T47D (cell line): ENCODE results near the gene WDR86.

Source experiments
- DNase-seq, 2 experiments: peaks; one replicate each; pipeline versions ENCODE4 v3.0.0 to v3.0.0-alpha.2; 2011 to 2012; ENCODE audit warnings: low read depth in 1 of 2, low spot score in 1 of 2
- JUND ChIP-seq: IDR thresholded peaks from 2 replicates; pipeline ENCODE4 v1.6.1; 2012; ENCODE audit warnings: low read depth
- in situ Hi-C: cut with HindIII; loops from 2 replicates; pipeline ENCODE4 v1.10.0; 2016; ENCODE audit warnings: low sequenced_read_pairs, low pct_unique_long_range_greater_than_20kb

WDR86 gene

DNA sequence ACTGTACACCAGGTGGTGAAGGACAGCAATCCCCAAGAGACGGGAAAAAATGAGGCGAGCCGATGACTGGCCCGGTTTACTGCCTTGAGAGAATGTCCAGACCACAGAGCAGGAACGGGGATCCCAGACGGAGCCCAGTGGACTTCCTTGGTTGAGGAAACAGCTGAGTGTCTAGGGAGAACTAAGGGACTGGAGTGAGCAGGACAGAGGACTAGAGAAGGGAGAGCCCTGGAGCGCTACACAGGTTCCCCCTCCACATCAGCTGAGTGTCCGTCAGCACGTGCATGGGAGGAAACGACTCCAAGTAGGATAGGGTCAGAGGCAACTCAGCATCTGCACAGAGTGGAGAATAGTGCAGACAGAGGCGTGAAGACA, 7.1 kb upstream of the WDR86 start:
- no peak for TF ChIP-seq JUND
- in situ Hi-C loops = no loop called here
- DNase-seq = no peak

DNA sequence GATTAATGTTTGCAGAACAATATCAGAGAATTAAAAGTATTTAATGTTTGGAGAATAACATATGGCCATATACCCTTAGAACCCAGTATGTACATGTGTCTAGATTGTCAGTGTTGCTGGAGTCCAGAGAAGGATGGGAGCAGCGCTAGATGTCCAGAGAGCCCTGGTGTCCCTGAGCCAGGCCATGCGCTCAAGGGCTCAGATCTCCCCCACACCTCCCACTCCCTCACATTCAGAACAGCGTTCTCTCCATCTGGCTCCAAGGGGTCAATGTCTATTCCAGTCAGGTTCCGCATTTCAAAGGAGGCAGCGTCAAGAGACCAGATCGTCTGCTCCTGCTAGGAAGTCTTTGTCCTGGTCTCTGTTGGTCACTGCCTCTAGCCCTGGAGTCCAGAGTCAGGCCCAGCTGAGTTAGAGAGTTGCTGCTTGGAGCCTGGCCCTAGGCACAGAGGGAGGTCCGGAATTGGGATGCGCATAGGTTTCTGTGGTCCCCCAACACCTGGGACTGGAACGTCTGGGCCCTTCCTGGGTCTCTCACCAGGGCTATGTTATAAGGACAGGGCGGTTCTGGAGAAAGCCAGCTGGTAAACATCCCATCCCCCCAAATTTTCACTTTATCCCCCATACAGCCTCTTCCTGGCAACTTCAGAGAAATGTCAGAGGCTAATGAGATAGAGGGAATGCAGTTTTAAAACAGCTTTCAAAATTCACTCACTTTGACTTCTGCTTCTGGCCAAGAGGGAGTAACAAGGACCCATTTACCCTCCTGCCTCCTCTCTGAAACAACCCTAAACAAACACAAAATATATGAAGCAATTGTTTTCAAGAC, 6.5 kb upstream of the WDR86 start:
- in situ Hi-C loops = no loop called here
- no peak for TF ChIP-seq JUND

DNA sequence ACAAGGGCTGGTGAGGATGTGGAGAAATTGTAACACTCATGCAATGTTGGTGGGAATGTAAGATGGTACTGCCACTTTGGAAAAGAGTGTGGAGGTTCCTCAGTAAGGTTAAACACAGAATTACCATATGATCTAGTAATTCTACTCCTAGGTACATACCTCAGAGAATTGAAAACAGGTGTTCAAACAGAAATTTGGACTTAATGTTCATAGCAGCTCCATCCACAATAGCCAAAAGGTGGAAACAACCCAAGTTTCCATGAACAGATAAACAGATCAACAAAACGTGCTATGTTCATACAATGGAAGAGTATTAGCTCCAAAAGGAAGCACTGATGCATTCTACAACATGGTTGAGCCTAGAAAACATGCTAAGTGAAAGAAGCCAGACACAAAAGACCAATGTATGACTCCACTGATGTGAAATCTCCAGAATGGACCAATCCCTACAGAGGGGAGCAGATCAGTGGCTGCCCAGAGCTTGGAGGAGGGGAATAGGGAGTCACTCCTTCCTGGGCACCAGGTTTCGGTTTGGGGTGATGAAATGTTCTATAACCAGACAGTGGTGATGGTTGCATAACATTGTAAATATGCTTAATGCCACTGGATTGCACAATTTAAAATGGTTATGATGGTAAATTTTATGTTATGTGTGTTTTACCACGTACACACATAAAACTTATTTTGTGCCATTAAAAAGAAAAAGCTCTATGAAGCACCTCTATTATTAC, 5.7 kb upstream of the WDR86 start:
- in situ Hi-C loops = no loop called here
- TF ChIP-seq JUND = no peak
- peak in 1 of 2 experiments; percentile 41 for DNase-seq

More for the DNA sequence above, 6.5 kb upstream of the WDR86 start:
- no peak for DNase-seq

DNA sequence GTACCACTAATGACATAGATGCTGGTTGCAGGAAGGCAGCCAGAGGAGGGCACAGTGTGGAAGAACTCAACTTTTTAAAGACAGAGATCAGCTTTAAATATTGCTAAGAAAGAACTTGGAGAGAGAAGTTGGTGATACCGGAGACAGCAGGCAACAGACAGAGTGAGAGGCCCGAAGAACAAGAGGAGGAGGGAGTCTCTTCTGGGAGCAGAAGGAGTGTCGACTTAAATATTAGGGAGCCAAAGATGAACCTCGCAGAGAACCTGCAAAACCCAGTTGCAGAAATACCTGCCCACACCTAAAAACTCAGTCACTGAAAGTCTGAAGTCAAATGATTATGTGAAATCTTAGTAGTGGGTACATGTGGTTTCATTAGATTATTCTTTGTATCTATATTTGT, 3.4 kb upstream of the WDR86 start:
- no peak for TF ChIP-seq JUND
- in situ Hi-C loops = no loop called here
- DNase-seq = no peak

DNA sequence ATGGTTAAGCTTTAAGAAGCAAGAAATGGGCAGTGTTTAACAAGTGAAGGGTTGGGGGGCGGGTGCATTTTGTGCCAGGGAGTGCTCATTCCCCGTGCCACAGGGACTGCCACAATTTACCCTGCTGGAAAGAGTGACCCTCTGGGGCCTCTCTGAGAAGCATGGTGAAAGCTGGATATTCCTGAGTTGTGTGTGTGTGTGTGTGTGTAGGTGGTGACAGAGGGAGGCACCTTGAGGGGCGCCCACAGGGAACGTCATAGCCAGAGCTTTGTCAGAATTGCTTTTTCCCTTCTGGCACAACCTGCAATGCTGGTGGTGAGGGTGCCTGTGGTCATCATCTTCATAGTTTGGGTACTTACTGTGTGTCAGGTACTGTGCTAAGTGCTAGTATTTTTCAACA, 2.5 kb upstream of the WDR86 start:
- no peak for DNase-seq
- in situ Hi-C loops = no loop called here
- TF ChIP-seq JUND = no peak

DNA sequence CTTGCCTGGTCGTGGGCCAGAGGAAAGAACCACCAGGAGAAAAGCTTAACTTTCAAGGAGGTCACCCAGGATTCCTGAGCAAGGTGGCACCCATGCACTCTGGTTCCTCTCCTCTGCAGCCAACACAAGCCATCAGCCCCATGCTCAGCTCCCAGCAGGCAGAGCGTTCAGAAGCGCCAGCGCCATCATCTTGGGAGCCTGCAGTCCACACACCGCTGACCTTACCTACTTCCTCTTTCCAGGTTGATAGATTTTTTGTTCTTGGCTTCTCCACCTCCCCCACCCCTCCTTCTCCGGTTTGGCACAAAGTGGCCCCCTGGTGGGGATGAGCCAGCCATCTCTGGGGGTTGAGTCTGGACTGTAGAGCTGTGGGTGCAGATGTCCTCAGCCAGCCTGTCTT, 1.7 kb upstream of the WDR86 start:
- in situ Hi-C loops = no loop called here

DNA sequence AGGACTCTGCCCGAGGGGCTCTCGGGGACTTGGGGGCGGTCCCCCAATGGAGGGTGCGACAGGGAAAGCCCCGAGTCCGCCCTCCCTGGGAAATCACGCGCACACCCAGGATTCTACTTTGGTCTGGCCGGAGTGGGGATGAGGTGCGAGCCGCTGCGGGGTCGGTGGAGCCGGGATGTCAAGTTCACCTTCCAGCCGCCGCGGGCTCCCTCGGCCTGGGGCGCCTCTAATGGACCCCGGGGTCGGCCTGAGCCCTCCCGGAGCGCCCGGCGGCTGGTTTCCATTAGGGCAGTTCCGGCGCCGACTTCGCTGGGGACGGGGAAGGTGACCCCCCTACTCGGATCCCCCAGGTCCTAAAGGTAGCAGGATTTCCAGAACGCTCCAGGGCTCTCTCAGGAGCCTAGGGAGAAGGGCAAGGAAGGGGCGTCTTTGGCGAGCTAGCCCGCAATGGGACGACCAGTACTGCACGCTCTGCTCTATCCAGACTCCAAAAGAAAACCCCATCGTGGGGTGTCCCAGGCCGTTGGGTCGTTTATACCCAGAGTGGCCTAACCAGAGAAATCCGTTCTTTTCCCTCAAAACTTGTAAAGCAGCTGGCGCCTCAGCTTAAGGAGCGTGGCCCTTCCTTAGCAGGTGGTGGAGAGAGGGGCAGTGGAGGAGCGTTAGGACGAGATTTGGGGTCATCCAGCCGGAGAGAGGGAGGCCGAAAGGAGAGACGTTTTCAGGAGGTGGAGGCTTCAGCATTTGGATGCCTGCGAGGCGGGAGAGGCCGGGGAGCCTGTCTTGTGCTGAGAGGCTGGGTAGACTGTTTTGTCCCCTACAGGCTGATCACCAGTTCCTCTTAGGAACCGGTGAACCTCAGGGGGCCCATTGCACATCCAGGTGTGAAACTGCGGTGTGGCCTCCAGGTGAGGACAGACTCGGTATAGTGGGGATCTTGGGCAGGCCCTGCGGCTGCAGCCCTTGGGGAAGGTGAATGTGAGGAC, 860 bp upstream of the WDR86 start:
- in situ Hi-C loops = no loop called here
- TF ChIP-seq JUND = no peak
- DNase-seq = no peak

More for the DNA sequence above, 1.7 kb upstream of the WDR86 start:
- no peak for TF ChIP-seq JUND
- no peak for DNase-seq

DNA sequence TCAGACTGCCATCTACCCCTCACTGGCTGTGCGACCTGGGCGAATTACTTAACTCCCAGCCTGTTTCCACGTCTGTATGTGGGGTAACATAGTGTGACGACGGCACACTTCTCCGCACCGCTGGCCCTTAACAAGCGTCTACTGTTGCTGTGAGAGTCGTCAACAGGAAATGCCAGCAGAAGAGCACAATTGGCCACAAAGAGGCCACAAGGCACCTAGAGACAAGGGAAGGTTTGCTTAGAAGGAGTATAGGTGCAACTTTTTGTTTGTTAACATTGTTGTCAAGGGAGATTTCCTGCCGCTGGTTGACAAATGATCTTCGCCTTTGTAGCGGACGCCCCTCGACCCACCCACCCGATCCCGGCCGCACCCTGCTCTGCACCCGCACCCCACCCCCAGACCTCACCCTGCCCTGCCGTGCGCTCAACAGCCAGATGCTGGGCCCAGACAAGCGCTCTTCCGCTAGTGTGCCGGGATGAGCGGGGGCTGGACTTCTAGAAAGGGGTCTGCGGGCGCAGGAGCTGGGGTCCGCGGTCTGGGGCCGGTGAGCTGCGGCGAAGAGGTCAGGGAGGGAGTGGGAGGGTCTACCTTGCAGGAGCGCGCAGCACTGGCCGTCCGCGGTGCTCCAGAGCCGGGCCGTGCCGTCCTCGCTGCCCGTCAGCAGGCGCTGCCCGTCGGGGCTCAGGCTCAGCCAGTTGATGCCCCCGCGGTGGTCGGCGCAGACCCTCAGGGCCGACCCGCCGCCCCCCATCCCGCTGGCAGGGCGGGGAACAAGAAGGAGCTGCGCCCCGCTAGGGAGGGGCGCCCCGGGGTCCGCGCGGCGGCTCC, 785 bp downstream of the WDR86 start:
- TF ChIP-seq JUND = no peak
- DNase-seq = no peak
- in situ Hi-C loops = no loop called here

DNA sequence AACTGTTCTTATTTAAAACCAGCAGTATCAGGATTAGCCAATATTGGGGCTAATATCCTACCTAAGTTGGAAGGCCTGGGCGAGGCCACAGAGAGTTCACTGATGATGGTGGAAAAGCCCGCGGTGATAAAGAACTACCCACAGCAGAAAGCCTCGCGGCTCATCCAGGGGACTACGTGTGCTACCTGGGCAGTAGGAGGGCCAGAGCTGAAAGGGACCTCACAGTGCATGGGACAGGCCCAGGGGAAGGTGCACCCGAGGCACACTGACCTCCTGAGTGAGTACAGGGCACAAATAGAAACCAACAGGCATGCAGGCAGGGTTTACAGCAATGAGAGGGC, 1.4 kb downstream of the WDR86 start:
- DNase-seq = no peak
- TF ChIP-seq JUND = no peak
- in situ Hi-C loops = no loop called here

DNA sequence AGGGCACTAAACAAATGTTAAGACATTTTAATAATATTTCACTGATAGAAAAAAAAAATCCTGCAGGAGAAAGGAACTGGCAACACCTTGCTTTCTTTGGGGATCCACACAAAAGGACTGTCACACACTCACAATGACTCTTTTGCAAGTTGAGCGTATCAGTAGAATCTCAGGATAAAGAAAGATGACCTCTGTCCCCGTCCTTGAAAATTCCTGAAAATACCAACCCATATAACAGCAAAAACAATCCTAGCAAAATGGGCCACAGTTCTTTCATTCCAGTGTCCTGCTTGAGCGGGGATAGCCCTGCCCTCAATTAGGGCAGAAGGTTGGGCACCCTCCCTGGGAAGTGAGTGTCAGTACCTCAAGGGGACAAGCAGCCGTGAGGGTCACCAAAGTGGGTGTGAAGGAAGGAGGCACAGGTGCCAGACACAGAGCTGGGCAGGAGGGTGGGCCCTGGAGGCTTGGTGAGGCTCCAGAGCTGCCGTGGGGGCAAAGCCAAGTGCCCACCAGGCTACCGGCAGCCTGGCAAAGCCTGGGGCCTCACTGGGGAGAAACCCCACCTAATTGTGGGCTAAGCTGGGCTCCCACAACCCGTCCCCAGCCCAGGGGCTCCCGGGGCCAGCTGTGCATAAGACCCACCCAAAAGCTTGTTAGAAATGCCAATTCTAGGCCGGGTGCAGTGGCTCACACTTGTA, 2.8 kb downstream of the WDR86 start:
- no peak for DNase-seq
- in situ Hi-C loops = no loop called here
- no peak for TF ChIP-seq JUND
